Osteoblast (primary cell): ENCODE measurements around the gene TTBK1. TPM values are rescaled to one million over a fixed set of nuclear protein-coding genes. Genes with fewer than 3 reads are reported as not detected.

Experiments used
- DNase-seq: peaks from one replicate; pipeline ENCODE4 v3.0.0; 2011; ENCODE audit warnings: low spot score, mixed read lengths; ENCODE audit not compliant: insufficient read length; ENCODE audit errors: missing footprints
- H2AFZ ChIP-seq: 2 replicates; pipeline ENCODE4 v1.6.0; 2011; ENCODE audit warnings: mild to moderate bottlenecking, low read length
- H3K27ac ChIP-seq: 2 replicates; pipeline ENCODE4 v1.5.1; 2011; ENCODE audit warnings: mild to moderate bottlenecking, low read depth, low read length, moderate library complexity
- H3K27me3 ChIP-seq: 2 replicates; pipeline ENCODE4 v1.6.0; 2012; ENCODE audit warnings: mild to moderate bottlenecking, control low read depth, inconsistent platforms, low read length, moderate library complexity; ENCODE audit not compliant: insufficient read depth
- H3K36me3 ChIP-seq: 2 replicates; pipeline ENCODE4 v1.5.1; 2011; ENCODE audit warnings: mild to moderate bottlenecking, low read length, control low read depth, moderate library complexity; ENCODE audit not compliant: insufficient read depth
- H3K4me1 ChIP-seq: 2 replicates; pipeline ENCODE4 v1.5.1; 2011; ENCODE audit warnings: mild to moderate bottlenecking, low read length, control low read depth, moderate library complexity; ENCODE audit not compliant: insufficient read depth
- H3K4me2 ChIP-seq: 2 replicates; pipeline ENCODE4 v1.6.0; 2011; ENCODE audit warnings: mild to moderate bottlenecking, low read length; ENCODE audit not compliant: insufficient read depth
- H3K4me3 ChIP-seq: fragments of 200-600 bp; sonication (generic); 3 replicates; pipeline ENCODE4 v1.5.1; 2012; ENCODE audit warnings: mild to moderate bottlenecking, low read length, inconsistent platforms; ENCODE audit not compliant: insufficient read depth
- H3K79me2 ChIP-seq: 2 replicates; pipeline ENCODE4 v1.6.0; 2012; ENCODE audit warnings: mild to moderate bottlenecking, low read length, control low read depth, inconsistent platforms; ENCODE audit not compliant: insufficient read depth
- H3K9me3 ChIP-seq: 2 replicates; pipeline ENCODE4 v1.5.1; 2011; ENCODE audit warnings: low read depth, low read length, control low read depth
- H4K20me1 ChIP-seq: 2 replicates; pipeline ENCODE4 v1.6.0; 2012; ENCODE audit warnings: mild to moderate bottlenecking, low read length, control low read depth; ENCODE audit not compliant: insufficient read depth
- total RNA-seq: library from RNA; depleted of rRNA; stranded (reverse); fragments of >200 nt; gene quantifications from 2 replicates; pipeline ENCODE4 v1.2.3, GENCODE V29; 2012
- TF ChIP-seq, protein P1 (sequence below): IDR thresholded peaks from 2 replicates; pipeline ENCODE4 v1.5.1; 2011; ENCODE audit warnings: mild to moderate bottlenecking, low read depth, low read length, moderate library complexity; ENCODE audit errors: extremely low read depth

TTBK1 gene
- total RNA-seq, 1 donor = under 0.01 TPM

GRCh38 chr6:43262780-43263313 lies 19.6 kb downstream of the TTBK1 start:
- no peaks in the 10 kb centered on the region for H4K20me1 ChIP-seq
- no peaks in the 10 kb centered on the region for H3K36me3 ChIP-seq
- no peaks in the 10 kb centered on the region for H3K4me1 ChIP-seq
- no peak overlapping the region for H3K4me3 ChIP-seq
- TF ChIP-seq, protein P1, sequence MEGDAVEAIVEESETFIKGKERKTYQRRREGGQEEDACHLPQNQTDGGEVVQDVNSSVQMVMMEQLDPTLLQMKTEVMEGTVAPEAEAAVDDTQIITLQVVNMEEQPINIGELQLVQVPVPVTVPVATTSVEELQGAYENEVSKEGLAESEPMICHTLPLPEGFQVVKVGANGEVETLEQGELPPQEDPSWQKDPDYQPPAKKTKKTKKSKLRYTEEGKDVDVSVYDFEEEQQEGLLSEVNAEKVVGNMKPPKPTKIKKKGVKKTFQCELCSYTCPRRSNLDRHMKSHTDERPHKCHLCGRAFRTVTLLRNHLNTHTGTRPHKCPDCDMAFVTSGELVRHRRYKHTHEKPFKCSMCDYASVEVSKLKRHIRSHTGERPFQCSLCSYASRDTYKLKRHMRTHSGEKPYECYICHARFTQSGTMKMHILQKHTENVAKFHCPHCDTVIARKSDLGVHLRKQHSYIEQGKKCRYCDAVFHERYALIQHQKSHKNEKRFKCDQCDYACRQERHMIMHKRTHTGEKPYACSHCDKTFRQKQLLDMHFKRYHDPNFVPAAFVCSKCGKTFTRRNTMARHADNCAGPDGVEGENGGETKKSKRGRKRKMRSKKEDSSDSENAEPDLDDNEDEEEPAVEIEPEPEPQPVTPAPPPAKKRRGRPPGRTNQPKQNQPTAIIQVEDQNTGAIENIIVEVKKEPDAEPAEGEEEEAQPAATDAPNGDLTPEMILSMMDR = no peak
- peaks cover 13% of the 10 kb centered on the region for H3K27me3 ChIP-seq
- DNase-seq = no peak
- H3K4me2 ChIP-seq = no peak overlapping the region
- peak overlapping the region; percentile 36 for H2AFZ ChIP-seq
- H3K27ac ChIP-seq = no peak overlapping the region
- H3K9me3 ChIP-seq = no peaks in the 10 kb centered on the region
- no peaks in the 10 kb centered on the region for H3K79me2 ChIP-seq

DNA sequence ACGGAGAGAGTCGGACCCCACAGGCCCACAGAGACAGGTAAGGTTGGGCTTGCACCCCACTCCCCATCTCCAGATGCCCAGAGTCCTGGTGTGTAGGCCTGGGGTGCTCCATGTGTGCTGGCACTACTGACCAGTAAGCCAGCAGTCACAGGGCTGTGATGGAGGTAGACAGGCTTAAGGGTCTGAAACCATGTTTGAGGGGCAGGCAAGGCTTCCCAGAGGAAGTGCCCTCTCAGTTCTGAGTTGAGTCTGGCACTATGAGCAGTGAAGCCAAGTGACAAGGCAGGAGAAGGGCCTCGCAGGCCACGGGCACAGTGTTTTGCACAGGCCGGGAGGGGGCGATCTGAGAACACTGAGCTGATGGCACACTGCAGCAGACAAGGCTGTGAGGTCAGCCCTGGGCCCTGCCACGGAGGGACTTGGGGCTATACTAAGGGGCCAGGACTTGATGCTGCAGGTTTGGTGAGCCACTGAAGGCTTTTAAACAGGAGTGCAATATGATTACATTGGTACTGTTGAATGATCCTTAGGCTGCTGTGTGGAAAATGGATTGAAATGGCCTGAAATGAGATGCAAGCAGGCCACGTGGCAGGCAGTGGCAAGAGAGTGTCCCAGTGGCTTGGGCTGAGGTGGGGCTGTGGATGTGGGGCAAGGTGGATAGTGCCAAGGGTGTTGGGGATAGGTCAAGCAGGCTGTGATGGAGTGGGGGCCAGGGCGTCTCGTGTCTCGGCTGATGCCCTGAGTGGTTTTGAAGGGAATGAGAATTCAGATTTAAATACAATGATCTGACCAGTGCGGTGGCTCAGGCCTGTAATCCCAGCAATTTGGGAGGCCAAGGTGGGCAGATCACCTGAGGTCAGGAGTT lies 20.3 kb downstream of the TTBK1 start:
- Histone ChIP-seq H3K27ac (no peak overlapping the region), H3K9me3 (no peaks in the 10 kb centered on the region), H3K4me3 (no peak overlapping the region), H4K20me1 (no peaks in the 10 kb centered on the region), H3K4me2 (no peak overlapping the region), H2AFZ (peak overlapping the region; percentile 36), H3K27me3 (peaks cover 18% of the 10 kb centered on the region), H3K4me1 (peaks cover 2% of the 10 kb centered on the region), H3K79me2 (no peaks in the 10 kb centered on the region), H3K36me3 (no peaks in the 10 kb centered on the region)
- peak; percentile 100 for DNase-seq
- TF ChIP-seq, protein P1 = peak; percentile 90

DNA sequence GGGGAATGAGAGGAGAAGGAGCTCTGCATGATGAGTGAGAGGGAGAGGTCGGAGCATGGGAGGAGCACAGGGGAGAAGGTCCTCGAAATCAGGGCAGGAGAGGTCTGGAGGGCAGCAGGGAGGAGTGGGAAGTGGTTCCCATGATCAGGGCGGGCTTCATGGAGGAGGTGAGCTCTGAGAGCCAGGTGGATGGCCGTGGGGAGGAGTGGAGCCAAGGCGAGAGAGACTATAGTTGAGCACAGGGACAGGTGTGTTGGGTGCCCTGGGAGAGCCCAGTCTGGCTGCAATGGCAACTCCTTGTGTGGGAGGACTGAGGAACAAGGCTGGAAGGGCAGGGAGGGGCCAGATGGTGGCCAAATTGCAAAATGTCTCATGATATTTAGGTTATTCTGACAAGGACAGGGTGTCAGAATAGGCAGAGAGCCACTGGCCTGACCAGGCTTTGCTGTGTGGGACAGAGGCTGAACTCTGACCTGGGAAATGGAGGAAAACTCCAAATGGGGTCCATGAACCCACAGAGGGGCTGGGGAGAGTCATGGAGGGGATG lies 21.4 kb downstream of the TTBK1 start:
- H3K4me2 ChIP-seq = no peak overlapping the region
- H3K27me3 ChIP-seq = peaks cover 20% of the 10 kb centered on the region
- H3K4me3 ChIP-seq = no peak overlapping the region
- no peaks in the 10 kb centered on the region for H3K9me3 ChIP-seq
- no peaks in the 10 kb centered on the region for H3K79me2 ChIP-seq
- H2AFZ ChIP-seq = no peak overlapping the region
- H4K20me1 ChIP-seq = no peaks in the 10 kb centered on the region
- peaks cover 9% of the 10 kb centered on the region for H3K4me1 ChIP-seq
- no peaks in the 10 kb centered on the region for H3K36me3 ChIP-seq
- TF ChIP-seq, protein P1 = no peak
- no peak overlapping the region for H3K27ac ChIP-seq
- peak; percentile 81 for DNase-seq

GRCh38 chr6:43265564-43265963 lies 22.3 kb downstream of the TTBK1 start:
- peaks cover 20% of the 10 kb centered on the region for H3K27me3 ChIP-seq
- H3K27ac ChIP-seq = no peak overlapping the region
- no peak for DNase-seq
- no peaks in the 10 kb centered on the region for H3K9me3 ChIP-seq
- H3K36me3 ChIP-seq = no peaks in the 10 kb centered on the region
- no peak overlapping the region for H2AFZ ChIP-seq
- no peak overlapping the region for H3K4me2 ChIP-seq
- H3K79me2 ChIP-seq = no peaks in the 10 kb centered on the region
- TF ChIP-seq, protein P1 = no peak
- H3K4me3 ChIP-seq = no peak overlapping the region
- H4K20me1 ChIP-seq = no peaks in the 10 kb centered on the region
- H3K4me1 ChIP-seq = peaks cover 9% of the 10 kb centered on the region
